GM19025 (cell line): ENCODE data around the gene ATAD3B.
"Not testable (repeated sequence)": the region's sequence is repeated elsewhere in the genome, so short reads cannot be mapped to it uniquely, and the experiment has no call there.

Experiments used
- ATAC-seq: cut with Tn5 transposase; IDR thresholded peaks from one replicate; pipeline ENCODE4 v1.9.1; 2021; ENCODE audit warnings: mild to moderate bottlenecking, low read depth, moderate library complexity; ENCODE audit not compliant: unreplicated experiment

The ATAD3B gene

GRCh38 chr1:1449099-1449739 is 22.3 kb upstream of the ATAD3B start, which contains the start of gene ATAD3C:
ATAD3C (plus strand) TSS chr1:1449689; CDS start chr1:1450684, 995 bp downstream.
- no peak for ATAC-seq

GRCh38 chr1:1450616-1451015 is 20.9 kb upstream of the ATAD3B start:
- ATAC-seq, result not testable (repeated sequence)

- no peak for ATAC-seq
These were observed 19.7 kb upstream of the ATAD3B start for GRCh38 chr1:1451696-1452364.

GRCh38 chr1:1452365-1452739 is 19.2 kb upstream of the ATAD3B start:
- ATAC-seq, result not testable (repeated sequence)

- ATAC-seq, result no peak
These were observed 18.7 kb upstream of the ATAD3B start for GRCh38 chr1:1452882-1453281.

GRCh38 chr1:1454286-1455056 is 17.1 kb upstream of the ATAD3B start:
- ATAC-seq, result not testable (repeated sequence)

- no peak for ATAC-seq
These were observed 16.1 kb upstream of the ATAD3B start for GRCh38 chr1:1455366-1455884.

- not testable (repeated sequence) for ATAC-seq
These were observed 15.6 kb upstream of the ATAD3B start for GRCh38 chr1:1455934-1456333.

- not testable (repeated sequence) for ATAC-seq
These were observed 14.8 kb upstream of the ATAD3B start for GRCh38 chr1:1456683-1457255.

GRCh38 chr1:1459156-1459555 is 12.4 kb upstream of the ATAD3B start:
- not testable (repeated sequence) for ATAC-seq

GRCh38 chr1:1459711-1460110 is 11.9 kb upstream of the ATAD3B start:
- not testable (repeated sequence) for ATAC-seq

GRCh38 chr1:1460540-1461130 is 10.9 kb upstream of the ATAD3B start:
- no peak for ATAC-seq

GRCh38 chr1:1461721-1462317 is 9.7 kb upstream of the ATAD3B start:
- ATAC-seq, result no peak

GRCh38 chr1:1462318-1462966 is 9.1 kb upstream of the ATAD3B start:
- no peak for ATAC-seq

GRCh38 chr1:1463312-1463711 is 8.3 kb upstream of the ATAD3B start:
- no peak for ATAC-seq

GRCh38 chr1:1468196-1468985 is 3.2 kb upstream of the ATAD3B start:
- ATAC-seq, result not testable (repeated sequence)

GRCh38 chr1:1470626-1471388 is 758 bp upstream of the ATAD3B start:
- ATAC-seq, result no peak
